ENCODE results near the gene LHFPL2. TPM values are rescaled to one million over a fixed set of nuclear protein-coding genes. Genes with fewer than 3 reads are reported as not detected.

Gene LHFPL2
- total RNA-seq, 1 experiment from 2014 or later, result 17.9 TPM

DNA sequence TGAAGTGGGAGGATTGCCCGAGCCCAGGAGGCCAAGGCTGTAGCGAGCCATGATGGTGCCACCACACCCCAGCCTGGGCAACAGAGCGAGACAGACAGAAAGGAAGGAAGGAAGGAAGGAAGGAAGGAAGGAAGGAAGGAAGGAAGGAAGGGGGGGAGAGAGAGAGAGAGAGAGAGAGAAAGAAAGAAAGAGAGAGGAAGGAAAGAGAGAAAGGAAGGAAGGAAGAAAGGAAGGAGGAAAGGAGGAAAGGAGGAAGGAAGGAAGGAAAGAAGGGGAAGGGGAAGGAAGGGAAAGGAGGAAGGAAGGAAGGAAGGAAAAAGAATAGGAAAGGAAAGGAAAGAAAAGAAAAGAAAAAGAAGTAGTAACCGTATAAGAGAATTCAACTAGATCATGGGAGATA, 20.8 kb upstream of the LHFPL2 start:
- RAD21 ChIA-PET (ENCODE audit: low non-redundant PET in 1 of 2, low total read pairs in 2 of 2, uncharacterized antibody in 2 of 2, unreplicated experiment in 2 of 2), result no interaction called here
- no peak overlapping the region for H3K4me3 ChIP-seq (replicated peaks in 1 of 2; ENCODE audit: low read depth in 1 of 2, low read length in 2 of 2)
- H3K4me2 ChIP-seq (ENCODE audit: low read length), result no peak overlapping the region
- peaks cover 0 to 8% of the 10 kb centered on the region in 2 experiments; a peak in 1 of 4 replicates for H3K4me1 ChIP-seq (ENCODE audit: control insufficient read depth in 1 of 2, insufficient read depth in 2 of 2, low read length in 2 of 2)
- TF ChIP-seq SIN3A (IDR thresholded peaks at IDR 0.05; ENCODE audit: low read depth), result no peak
- TF ChIP-seq EZH2 (IDR thresholded peaks at IDR 0.05), result no peak
- no peak for TF ChIP-seq POLR2A (IDR thresholded peaks at IDR 0.05; ENCODE audit: borderline replicate concordance, extremely low read depth, insufficient read depth, insufficient read length)
- no peak for TF ChIP-seq FOSL1 (IDR thresholded peaks at IDR 0.05; ENCODE audit: low read depth)
- TF ChIP-seq, protein P1, sequence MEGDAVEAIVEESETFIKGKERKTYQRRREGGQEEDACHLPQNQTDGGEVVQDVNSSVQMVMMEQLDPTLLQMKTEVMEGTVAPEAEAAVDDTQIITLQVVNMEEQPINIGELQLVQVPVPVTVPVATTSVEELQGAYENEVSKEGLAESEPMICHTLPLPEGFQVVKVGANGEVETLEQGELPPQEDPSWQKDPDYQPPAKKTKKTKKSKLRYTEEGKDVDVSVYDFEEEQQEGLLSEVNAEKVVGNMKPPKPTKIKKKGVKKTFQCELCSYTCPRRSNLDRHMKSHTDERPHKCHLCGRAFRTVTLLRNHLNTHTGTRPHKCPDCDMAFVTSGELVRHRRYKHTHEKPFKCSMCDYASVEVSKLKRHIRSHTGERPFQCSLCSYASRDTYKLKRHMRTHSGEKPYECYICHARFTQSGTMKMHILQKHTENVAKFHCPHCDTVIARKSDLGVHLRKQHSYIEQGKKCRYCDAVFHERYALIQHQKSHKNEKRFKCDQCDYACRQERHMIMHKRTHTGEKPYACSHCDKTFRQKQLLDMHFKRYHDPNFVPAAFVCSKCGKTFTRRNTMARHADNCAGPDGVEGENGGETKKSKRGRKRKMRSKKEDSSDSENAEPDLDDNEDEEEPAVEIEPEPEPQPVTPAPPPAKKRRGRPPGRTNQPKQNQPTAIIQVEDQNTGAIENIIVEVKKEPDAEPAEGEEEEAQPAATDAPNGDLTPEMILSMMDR (IDR thresholded peaks at IDR 0.05 in 2 of 3, conservative IDR thresholded peaks at IDR 0.05 in 1 of 3; ENCODE audit: borderline replicate concordance in 1 of 3, insufficient read depth in 1 of 3, low read depth in 2 of 3, low read length in 2 of 3), result no peak
- TF ChIP-seq, protein P2, sequence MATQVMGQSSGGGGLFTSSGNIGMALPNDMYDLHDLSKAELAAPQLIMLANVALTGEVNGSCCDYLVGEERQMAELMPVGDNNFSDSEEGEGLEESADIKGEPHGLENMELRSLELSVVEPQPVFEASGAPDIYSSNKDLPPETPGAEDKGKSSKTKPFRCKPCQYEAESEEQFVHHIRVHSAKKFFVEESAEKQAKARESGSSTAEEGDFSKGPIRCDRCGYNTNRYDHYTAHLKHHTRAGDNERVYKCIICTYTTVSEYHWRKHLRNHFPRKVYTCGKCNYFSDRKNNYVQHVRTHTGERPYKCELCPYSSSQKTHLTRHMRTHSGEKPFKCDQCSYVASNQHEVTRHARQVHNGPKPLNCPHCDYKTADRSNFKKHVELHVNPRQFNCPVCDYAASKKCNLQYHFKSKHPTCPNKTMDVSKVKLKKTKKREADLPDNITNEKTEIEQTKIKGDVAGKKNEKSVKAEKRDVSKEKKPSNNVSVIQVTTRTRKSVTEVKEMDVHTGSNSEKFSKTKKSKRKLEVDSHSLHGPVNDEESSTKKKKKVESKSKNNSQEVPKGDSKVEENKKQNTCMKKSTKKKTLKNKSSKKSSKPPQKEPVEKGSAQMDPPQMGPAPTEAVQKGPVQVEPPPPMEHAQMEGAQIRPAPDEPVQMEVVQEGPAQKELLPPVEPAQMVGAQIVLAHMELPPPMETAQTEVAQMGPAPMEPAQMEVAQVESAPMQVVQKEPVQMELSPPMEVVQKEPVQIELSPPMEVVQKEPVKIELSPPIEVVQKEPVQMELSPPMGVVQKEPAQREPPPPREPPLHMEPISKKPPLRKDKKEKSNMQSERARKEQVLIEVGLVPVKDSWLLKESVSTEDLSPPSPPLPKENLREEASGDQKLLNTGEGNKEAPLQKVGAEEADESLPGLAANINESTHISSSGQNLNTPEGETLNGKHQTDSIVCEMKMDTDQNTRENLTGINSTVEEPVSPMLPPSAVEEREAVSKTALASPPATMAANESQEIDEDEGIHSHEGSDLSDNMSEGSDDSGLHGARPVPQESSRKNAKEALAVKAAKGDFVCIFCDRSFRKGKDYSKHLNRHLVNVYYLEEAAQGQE (IDR thresholded peaks at IDR 0.05; ENCODE audit: low read depth), result no peak
- no peak for TF ChIP-seq TCF7L2 (IDR thresholded peaks at IDR 0.05; ENCODE audit: borderline replicate concordance, extremely low read depth, insufficient read depth, insufficient read length)
- no peak for TF ChIP-seq ELF1 (IDR thresholded peaks at IDR 0.05; ENCODE audit: borderline replicate concordance, low read depth)
- no peak for TF ChIP-seq CBX3 (IDR thresholded peaks at IDR 0.05; ENCODE audit: low read depth)
- no peak overlapping the region for H3K9ac ChIP-seq (ENCODE audit: low read length)
- H2AFZ ChIP-seq (ENCODE audit: low read depth, low read length, poor library complexity, severe bottlenecking), result no peak overlapping the region
- CTCF ChIA-PET, result no interaction called here
- H3K79me2 ChIP-seq (ENCODE audit: insufficient read depth, low read length), result no peaks in the 10 kb centered on the region
- DNase-seq (ENCODE audit: low read depth, low spot score) (no peak), ATAC-seq (no peak)
- H3K9me2 ChIP-seq (ENCODE audit: insufficient read depth), result no peaks in the 10 kb centered on the region
- no peaks in the 10 kb centered on the region for H3K27me3 ChIP-seq (ENCODE audit: insufficient read depth, low read length)
- BruUV-seq (replicated peaks), result no TSS peak
- H3K36me3 ChIP-seq (ENCODE audit: control insufficient read depth in 1 of 2, insufficient read depth in 2 of 2, low read length in 2 of 2), result no peaks in the 10 kb centered on the region
- intact Hi-C loops (cut with micrococcal nuclease), result no loop called here
- H3K27ac ChIP-seq (ENCODE audit: low read depth, low read length), result no peak overlapping the region
- H3K9me3 ChIP-seq (ENCODE audit: control insufficient read depth in 1 of 2, insufficient read depth in 1 of 2, low read depth in 1 of 2, low read length in 2 of 2), result no peaks in the 10 kb centered on the region
- no peaks in the 10 kb centered on the region for H4K20me1 ChIP-seq (ENCODE audit: insufficient read depth)
- POLR2A ChIA-PET, result no interaction called here
